ENCODE results near the gene MXD1. TPM values are rescaled to one million over a fixed set of nuclear protein-coding genes. Genes with fewer than 3 reads are reported as not detected.
"Not testable (repeated sequence)": the region's sequence is repeated elsewhere in the genome, so short reads cannot be mapped to it uniquely, and the experiment has no call there.

MXD1 gene
- total RNA-seq, 1 donor = 14.5 TPM

GRCh38 chr2:69893684-69894551, 21.0 kb upstream of the MXD1 start, which contains the start of gene SNRNP27:
Gene SNRNP27 (plus strand): TSS chr2:69893956. CDS start chr2:69893985, 29 bp downstream.
- H4K20me1 ChIP-seq (ENCODE audit: insufficient read depth, low read length) = peaks cover 4% of the 10 kb centered on the region
- no peak for TF ChIP-seq CTCF (IDR thresholded peaks at IDR 0.05; ENCODE audit: extremely low read depth, low read depth, low read length)
- H3K4me1 ChIP-seq (ENCODE audit: insufficient read depth, low read length) = peaks cover 13% of the 10 kb centered on the region

GRCh38 chr2:69894737-69895136, 20.2 kb upstream of the MXD1 start:
- peak overlapping the region; percentile 96 for H3K4me3 ChIP-seq (ENCODE audit: insufficient read depth, low read length)
- H3K4me1 ChIP-seq (ENCODE audit: insufficient read depth, low read length) = peaks cover 13% of the 10 kb centered on the region
- not testable (repeated sequence) for DNase-seq (ENCODE audit: insufficient read length, low spot score, missing footprints); H3K27me3 ChIP-seq (ENCODE audit: insufficient read depth, low read length); H3K9me3 ChIP-seq (ENCODE audit: low read depth, low read length); H4K20me1 ChIP-seq (ENCODE audit: insufficient read depth, low read length)
- H2AFZ ChIP-seq (ENCODE audit: low read length) = peak overlapping the region; percentile 25
- peak overlapping the region; percentile 93 for H3K27ac ChIP-seq (ENCODE audit: low read depth, low read length)
- H3K79me2 ChIP-seq (ENCODE audit: insufficient read depth, low read length) = peaks cover 52% of the 10 kb centered on the region
- peaks cover 36% of the 10 kb centered on the region for H3K36me3 ChIP-seq (ENCODE audit: insufficient read depth, low read length)
- H3K4me2 ChIP-seq (ENCODE audit: insufficient read depth, low read length) = peak overlapping the region; percentile 92

More at GRCh38 chr2:69893684-69894551, 21.0 kb upstream of the MXD1 start, which contains the start of gene SNRNP27:
- H3K79me2 ChIP-seq (ENCODE audit: insufficient read depth, low read length) = peaks cover 47% of the 10 kb centered on the region
- no peaks in the 10 kb centered on the region for H3K27me3 ChIP-seq (ENCODE audit: insufficient read depth, low read length)
- peak within 1 kb of the TSS; percentile 92 for H3K4me2 ChIP-seq (ENCODE audit: insufficient read depth, low read length)
- peak within 1 kb of the TSS; percentile 96 for H3K4me3 ChIP-seq (ENCODE audit: insufficient read depth, low read length)
- H2AFZ ChIP-seq (ENCODE audit: low read length) = peak within 1 kb of the TSS; percentile 99
- peaks cover 31% of the 10 kb centered on the region for H3K36me3 ChIP-seq (ENCODE audit: insufficient read depth, low read length)
- no peaks in the 10 kb centered on the region for H3K9me3 ChIP-seq (ENCODE audit: low read depth, low read length)
- peak; percentile 78 for DNase-seq (ENCODE audit: insufficient read length, low spot score, missing footprints)
- H3K27ac ChIP-seq (ENCODE audit: low read depth, low read length) = peak within 1 kb of the TSS; percentile 93

GRCh38 chr2:69902213-69902922, 12.5 kb upstream of the MXD1 start:
- H3K9me3 ChIP-seq (ENCODE audit: low read depth, low read length) = no peaks in the 10 kb centered on the region
- no peak overlapping the region for H3K4me3 ChIP-seq (ENCODE audit: insufficient read depth, low read length)
- H3K4me2 ChIP-seq (ENCODE audit: insufficient read depth, low read length) = no peak overlapping the region
- H3K79me2 ChIP-seq (ENCODE audit: insufficient read depth, low read length) = peaks cover 44% of the 10 kb centered on the region
- no peaks in the 10 kb centered on the region for H3K4me1 ChIP-seq (ENCODE audit: insufficient read depth, low read length)
- peaks cover 76% of the 10 kb centered on the region for H3K36me3 ChIP-seq (ENCODE audit: insufficient read depth, low read length)
- DNase-seq (ENCODE audit: insufficient read length, low spot score, missing footprints) = no peak
- no peak overlapping the region for H3K27ac ChIP-seq (ENCODE audit: low read depth, low read length)
- no peak for TF ChIP-seq CTCF (IDR thresholded peaks at IDR 0.05; ENCODE audit: extremely low read depth, low read depth, low read length)
- peaks cover 6% of the 10 kb centered on the region for H4K20me1 ChIP-seq (ENCODE audit: insufficient read depth, low read length)
- no peak overlapping the region for H2AFZ ChIP-seq (ENCODE audit: low read length)
- no peaks in the 10 kb centered on the region for H3K27me3 ChIP-seq (ENCODE audit: insufficient read depth, low read length)

- H3K36me3 ChIP-seq (ENCODE audit: insufficient read depth, low read length) = peaks cover 65% of the 10 kb centered on the region
- no peak overlapping the region for H3K27ac ChIP-seq (ENCODE audit: low read depth, low read length)
- H3K4me1 ChIP-seq (ENCODE audit: insufficient read depth, low read length) = no peaks in the 10 kb centered on the region
- H3K79me2 ChIP-seq (ENCODE audit: insufficient read depth, low read length) = peaks cover 7% of the 10 kb centered on the region
- DNase-seq (ENCODE audit: insufficient read length, low spot score, missing footprints) = no peak
- H3K27me3 ChIP-seq (ENCODE audit: insufficient read depth, low read length) = no peaks in the 10 kb centered on the region
- no peaks in the 10 kb centered on the region for H4K20me1 ChIP-seq (ENCODE audit: insufficient read depth, low read length)
- no peak overlapping the region for H3K4me3 ChIP-seq (ENCODE audit: insufficient read depth, low read length)
- H3K4me2 ChIP-seq (ENCODE audit: insufficient read depth, low read length) = no peak overlapping the region
- no peak overlapping the region for H2AFZ ChIP-seq (ENCODE audit: low read length)
- H3K9me3 ChIP-seq (ENCODE audit: low read depth, low read length) = no peaks in the 10 kb centered on the region
- TF ChIP-seq CTCF (IDR thresholded peaks at IDR 0.05; ENCODE audit: extremely low read depth, low read depth, low read length) = no peak
These were observed 7.7 kb upstream of the MXD1 start for GRCh38 chr2:69907216-69907615.
